ENCODE data around the gene KDM4C. TPM values are rescaled to one million over a fixed set of nuclear protein-coding genes. Genes with fewer than 3 reads are reported as not detected.

KDM4C gene
- total and polyA plus RNA-seq, 2 of the 4 experiments (the other 2 are of a cell fraction), result 11.8 to 23.8 TPM

- POLR2A ChIA-PET (ENCODE audit: unreplicated experiment), result no interaction called here
- Histone ChIP-seq H3K9ac (ENCODE audit: low read depth, low read length) (no peak overlapping the region), H2BK5ac (ENCODE audit: low read depth, low read length, poor library complexity, severe bottlenecking) (no peak overlapping the region), H2AK9ac (replicated peaks; ENCODE audit: low read depth, low read length, poor library complexity) (no peak overlapping the region), H3K4ac (ENCODE audit: low read depth, low read length) (no peak overlapping the region), H4K91ac (ENCODE audit: insufficient read depth, low read depth, low read length) (no peak overlapping the region), H2BK20ac (ENCODE audit: low read depth, low read length) (no peak overlapping the region), H2BK120ac (ENCODE audit: low read depth, low read length) (no peak overlapping the region), H3K27ac (ENCODE audit: insufficient read depth, low read length) (no peak overlapping the region), H2AK5ac (ENCODE audit: low read depth, low read length) (no peak overlapping the region), H2BK15ac (ENCODE audit: low read depth, low read length) (no peak overlapping the region), H3K27me3 (ENCODE audit: control insufficient read depth, insufficient read depth, low read length) (no peaks in the 10 kb centered on the region), H3K4me3 (ENCODE audit: insufficient read depth, low read depth, low read length) (no peak overlapping the region), H3K4me2 (ENCODE audit: low read depth, low read length) (no peak overlapping the region), H3K18ac (ENCODE audit: low read depth, low read length) (no peak overlapping the region), H3K9me3 (ENCODE audit: control insufficient read depth, insufficient read depth, low read length) (no peaks in the 10 kb centered on the region), H3K36me3 (ENCODE audit: control insufficient read depth, insufficient read depth, low read length) (no peaks in the 10 kb centered on the region), H4K20me1 (ENCODE audit: insufficient read depth, low read length) (no peaks in the 10 kb centered on the region), H3K14ac (replicated peaks; ENCODE audit: low read depth, low read length) (no peak overlapping the region), H3K23ac (ENCODE audit: low read depth, low read length) (no peak overlapping the region), H3K4me1 (ENCODE audit: control insufficient read depth, insufficient read depth, low read length) (no peaks in the 10 kb centered on the region), H2AFZ (replicated peaks; ENCODE audit: low read length, poor library complexity) (no peak overlapping the region), H4K5ac (ENCODE audit: low read depth, low read length) (no peak overlapping the region), H3K79me1 (ENCODE audit: low read depth in 1 of 2, low read length in 2 of 2) (peaks cover 3% of the 10 kb centered on the region in 2 experiments; a peak in 3 of 4 replicates), H4K8ac (ENCODE audit: low read depth in 2 of 2, low read length in 2 of 2) (no peak overlapping the region), H3K56ac (ENCODE audit: extremely low read depth, insufficient read depth, low read length) (no peak overlapping the region), H3K9me1 (ENCODE audit: insufficient read depth, low read length) (0 out of 2 replicates have a peak, but pooled peaks cover 3% of the 10 kb centered on the region)
- no peak for TF ChIP-seq SMC3 (IDR thresholded peaks at IDR 0.05; ENCODE audit: low read depth, low read length)
- TF ChIP-seq CEBPB (IDR thresholded peaks at IDR 0.05; ENCODE audit: low read depth, low read length), result no peak
- no peak for TF ChIP-seq BHLHE40 (IDR thresholded peaks at IDR 0.05; ENCODE audit: low read depth, low read length)
- no peak for TF ChIP-seq RAD21 (IDR thresholded peaks at IDR 0.05; ENCODE audit: low read length)
- no peak for TF ChIP-seq FOS (IDR thresholded peaks at IDR 0.05; ENCODE audit: low read depth, low read length)
- TF ChIP-seq ELK1 (IDR thresholded peaks at IDR 0.05; ENCODE audit: borderline replicate concordance, low read depth, low read length), result no peak
- no peak for TF ChIP-seq CTCF (conservative IDR thresholded peaks at IDR 0.05; ENCODE audit: low read depth, low read length)
- TF ChIP-seq USF2 (IDR thresholded peaks at IDR 0.05; ENCODE audit: low read depth, low read length), result no peak
- TF ChIP-seq RFX5 (IDR thresholded peaks at IDR 0.05; ENCODE audit: low read depth, low read length), result no peak
- no peak for TF ChIP-seq MAZ (IDR thresholded peaks at IDR 0.05; ENCODE audit: borderline replicate concordance, low read depth, low read length)
- TF ChIP-seq NFE2L2 (IDR thresholded peaks at IDR 0.05; ENCODE audit: low read depth, low read length), result no peak
- no peak for TF ChIP-seq MAFK (IDR thresholded peaks at IDR 0.05; ENCODE audit: low read depth, low read length)
- TF ChIP-seq CHD1 (IDR thresholded peaks at IDR 0.05; ENCODE audit: low read depth, low read length), result no peak
- no peak for TF ChIP-seq RCOR1 (IDR thresholded peaks at IDR 0.05; ENCODE audit: insufficient replicate concordance, low read length)
- TF ChIP-seq MXI1 (IDR thresholded peaks at IDR 0.05; ENCODE audit: borderline replicate concordance, low read depth, low read length), result no peak
- TF ChIP-seq POLR2A (IDR thresholded peaks at IDR 0.05; ENCODE audit: low read depth, low read length), result no peak
- intact Hi-C loops (cut with micrococcal nuclease), result no loop called here
- in situ Hi-C loops (cut with MboI; ENCODE audit: low sequenced_read_pairs), result no loop called here
- peak; percentile 36 for DNase-seq
- no CpG with 5 or more reads among the region's 3 CpGs for WGBS, 2 experiments (ENCODE audit: extremely low coverage in 2 of 2, insufficient read length in 1 of 2)
- dilution Hi-C loops (cut with HindIII; ENCODE audit: low sequenced_read_pairs, unreplicated experiment), result no loop called here
- CTCF ChIA-PET, result interaction anchor here (1.3 kb wide), 1 partner anchor 14 kb away, joined by 8 read pairs; no protein-coding TSS in a partner anchor
- no TSS peak for BruUV-seq (replicated peaks)
- no peak for ATAC-seq (ENCODE audit: low read depth)
Measured at GRCh38 chr9:6842584-6842947, 84.8 kb downstream of the KDM4C start.
